Measurements from ENCODE around the gene TXNDC12. TPM values are rescaled to one million over a fixed set of nuclear protein-coding genes. Genes with fewer than 3 reads are reported as not detected.

TXNDC12 gene
- polyA plus RNA-seq, 1 donor from 2014 or later, result 42.3 TPM

- TF ChIP-seq POLR2AphosphoS5 (IDR thresholded peaks at IDR 0.05) (no peak), CTCF (IDR thresholded peaks at IDR 0.05; ENCODE audit: poor library complexity, severe bottlenecking) (no peak), EP300 (conservative IDR thresholded peaks at IDR 0.05; ENCODE audit: poor library complexity, severe bottlenecking) (no peak), TAF1 (IDR thresholded peaks at IDR 0.05; ENCODE audit: low read depth) (no peak), REST (IDR thresholded peaks at IDR 0.05; ENCODE audit: borderline replicate concordance) (no peak), MXI1 (conservative IDR thresholded peaks at IDR 0.05; ENCODE audit: poor library complexity, severe bottlenecking) (no peak), EZH2 (IDR thresholded peaks at IDR 0.05; ENCODE audit: borderline replicate concordance, insufficient read depth, low read length, poor library complexity, severe bottlenecking) (no peak), SMC3 (conservative IDR thresholded peaks at IDR 0.05; ENCODE audit: poor library complexity) (no peak), RAD21 (conservative IDR thresholded peaks at IDR 0.05) (no peak)
- Histone ChIP-seq H4K20me1 (ENCODE audit: insufficient read depth) (no peaks in the 10 kb centered on the region), H3K9ac (ENCODE audit: low read length) (peak overlapping the region; percentile 76), H3K36me3 (ENCODE audit: insufficient read depth, low read length) (no peaks in the 10 kb centered on the region), H3K4me2 (ENCODE audit: low read length) (peak overlapping the region; percentile 75), H3K9me3 (ENCODE audit: low read length) (no peaks in the 10 kb centered on the region), H3K9me2 (ENCODE audit: insufficient read depth, low read length) (no peaks in the 10 kb centered on the region), H2AFZ (ENCODE audit: low read depth, low read length) (peak overlapping the region; percentile 98), H3K27me3 (ENCODE audit: insufficient read depth, low read depth, low read length) (no peaks in the 10 kb centered on the region), H3K4me3 (ENCODE audit: low read length) (peak overlapping the region; percentile 94), H3K79me2 (replicated peaks; ENCODE audit: insufficient read depth, low read length) (peaks cover 21% of the 10 kb centered on the region), H3K27ac (ENCODE audit: low read length) (peak overlapping the region; percentile 97), H3F3A (ENCODE audit: insufficient read depth, low read length, poor library complexity, severe bottlenecking) (no peaks in the 10 kb centered on the region)
These were observed 21.0 kb downstream of the TXNDC12 start for GRCh38 chr1:52034050-52034384.

GRCh38 chr1:52033190-52034049 is 21.6 kb downstream of the TXNDC12 start, which contains the start of gene KTI12:
Gene KTI12 (minus strand): TSS chr1:52033810. CDS start chr1:52033761, 49 bp downstream.
- Histone ChIP-seq H3K27ac (ENCODE audit: low read length) (peak within 1 kb of the TSS; percentile 97), H3K4me2 (ENCODE audit: low read length) (peak within 1 kb of the TSS; percentile 75), H3K9me3 (ENCODE audit: low read length) (no peaks in the 10 kb centered on the region), H3F3A (ENCODE audit: insufficient read depth, low read length, poor library complexity, severe bottlenecking) (no peaks in the 10 kb centered on the region), H3K9me2 (ENCODE audit: insufficient read depth, low read length) (no peaks in the 10 kb centered on the region), H3K4me3 (ENCODE audit: low read length) (peak within 1 kb of the TSS; percentile 94), H4K20me1 (ENCODE audit: insufficient read depth) (no peaks in the 10 kb centered on the region), H2AFZ (ENCODE audit: low read depth, low read length) (peak within 1 kb of the TSS; percentile 98), H3K27me3 (ENCODE audit: insufficient read depth, low read depth, low read length) (no peaks in the 10 kb centered on the region), H3K79me2 (replicated peaks; ENCODE audit: insufficient read depth, low read length) (peaks cover 21% of the 10 kb centered on the region), H3K9ac (ENCODE audit: low read length) (peak within 1 kb of the TSS; percentile 76), H3K36me3 (ENCODE audit: insufficient read depth, low read length) (no peaks in the 10 kb centered on the region)
- TF ChIP-seq SMC3 (conservative IDR thresholded peaks at IDR 0.05; ENCODE audit: poor library complexity) (peak; percentile 55), EP300 (conservative IDR thresholded peaks at IDR 0.05; ENCODE audit: poor library complexity, severe bottlenecking) (peak; percentile 76), REST (IDR thresholded peaks at IDR 0.05; ENCODE audit: borderline replicate concordance) (peak; percentile 94), MXI1 (conservative IDR thresholded peaks at IDR 0.05; ENCODE audit: poor library complexity, severe bottlenecking) (peak; percentile 99), POLR2AphosphoS5 (IDR thresholded peaks at IDR 0.05) (peak; percentile 94), CTCF (IDR thresholded peaks at IDR 0.05; ENCODE audit: poor library complexity, severe bottlenecking) (no peak), TAF1 (IDR thresholded peaks at IDR 0.05; ENCODE audit: low read depth) (peak; percentile 45), RAD21 (conservative IDR thresholded peaks at IDR 0.05) (peak; percentile 46), EZH2 (IDR thresholded peaks at IDR 0.05; ENCODE audit: borderline replicate concordance, insufficient read depth, low read length, poor library complexity, severe bottlenecking) (no peak)

Measured in neural cell (in vitro differentiated cells).